Hepatocyte (in vitro differentiated cells): ENCODE results near the gene ST8SIA6. TPM values are rescaled to one million over a fixed set of nuclear protein-coding genes. Genes with fewer than 3 reads are reported as not detected.

Source experiments
- DNase-seq: peaks from one replicate; pipeline ENCODE4 v3.0.0-alpha.2; 2016; ENCODE audit warnings: low spot score
- H2AFZ ChIP-seq: fragments of 200-600 bp; sonication (generic); 2 replicates; pipeline ENCODE4 v1.6.0; 2016; ENCODE audit warnings: antibody characterized with exemption, mild to moderate bottlenecking
- H3K27ac ChIP-seq: fragments of 200-600 bp; sonication (generic); 2 replicates; pipeline ENCODE4 v1.5.1; 2016; ENCODE audit warnings: mild to moderate bottlenecking
- H3K27me3 ChIP-seq: fragments of 200-600 bp; sonication (generic); 2 replicates; pipeline ENCODE4 v1.6.1; 2016
- H3K36me3 ChIP-seq: fragments of 200-600 bp; sonication (generic); replicated peaks from 2 replicates; pipeline ENCODE4 v1.5.1; 2016; ENCODE audit warnings: low read depth; ENCODE audit not compliant: insufficient read depth
- H3K4me1 ChIP-seq: fragments of 200-600 bp; sonication (generic); 2 replicates; pipeline ENCODE4 v1.5.1; 2016; ENCODE audit warnings: mild to moderate bottlenecking, moderate library complexity; ENCODE audit not compliant: insufficient read depth
- H3K4me2 ChIP-seq: fragments of 200-600 bp; sonication (generic); 2 replicates; pipeline ENCODE4 v1.6.0; 2016
- H3K4me3 ChIP-seq: fragments of 200-600 bp; sonication (generic); 2 replicates; pipeline ENCODE4 v1.5.1; 2016; ENCODE audit warnings: mild to moderate bottlenecking
- H3K79me2 ChIP-seq: fragments of 200-600 bp; sonication (generic); 2 replicates; pipeline ENCODE4 v1.6.0; 2017; ENCODE audit warnings: mild to moderate bottlenecking
- H3K9me2 ChIP-seq: fragments of 200-600 bp; sonication (generic); replicated peaks from 2 replicates; pipeline ENCODE4 v1.6.0; 2017; ENCODE audit warnings: mild to moderate bottlenecking; ENCODE audit not compliant: insufficient read depth
- H3K9me3 ChIP-seq: fragments of 200-600 bp; sonication (generic); 2 replicates; pipeline ENCODE4 v1.5.1; 2016; ENCODE audit warnings: low read depth, mild to moderate bottlenecking
- H4K20me1 ChIP-seq: fragments of 200-600 bp; sonication (generic); 2 replicates; pipeline ENCODE4 v1.6.0; 2016; ENCODE audit warnings: mild to moderate bottlenecking; ENCODE audit not compliant: insufficient read depth, poor library complexity, severe bottlenecking
- CTCF ChIP-seq: fragments of 200-600 bp; sonication (generic); IDR thresholded peaks from 2 replicates; pipeline ENCODE4 v1.5.1; 2016; ENCODE audit warnings: antibody characterized with exemption, mild to moderate bottlenecking; ENCODE audit not compliant: poor library complexity
- EZH2 ChIP-seq: fragments of 200-600 bp; sonication (generic); IDR thresholded peaks from 2 replicates; pipeline ENCODE4 v1.6.1; 2016; ENCODE audit warnings: antibody characterized with exemption, mild to moderate bottlenecking, borderline replicate concordance
- EZH2phosphoT487 ChIP-seq: fragments of 200-600 bp; sonication (generic); IDR thresholded peaks from one replicate; pipeline ENCODE4 v1.6.1; 2018; ENCODE audit warnings: antibody characterized with exemption, mild to moderate bottlenecking, low read depth, moderate library complexity; ENCODE audit not compliant: unreplicated experiment, severe bottlenecking
- WGBS: methylation state at CpG from one replicate; pipeline ENCODE4 v1.1.6; 2016; ENCODE audit warnings: low lambda C conversion rate; ENCODE audit errors: missing lambda C conversion rate; 5-methylcytosine and 5-hydroxymethylcytosine counted together
- polyA plus RNA-seq: library from polyadenylated mRNA; unstranded; fragments of >200 nt; fragmentation: Nextera tagmentation; extraction: Ambion mirVana; gene quantifications from 2 replicates; pipeline ENCODE4 v1.2.1, GENCODE V29; 2016
- total RNA-seq: library from RNA; depleted of rRNA; stranded (reverse); fragments of >200 nt; gene quantifications from 2 replicates; pipeline ENCODE4 v1.2.3, GENCODE V29; 2014

Gene ST8SIA6
- total and polyA plus RNA-seq, 2 experiments from 2014 or later = 0.10 TPM; not detected in 1

DNA sequence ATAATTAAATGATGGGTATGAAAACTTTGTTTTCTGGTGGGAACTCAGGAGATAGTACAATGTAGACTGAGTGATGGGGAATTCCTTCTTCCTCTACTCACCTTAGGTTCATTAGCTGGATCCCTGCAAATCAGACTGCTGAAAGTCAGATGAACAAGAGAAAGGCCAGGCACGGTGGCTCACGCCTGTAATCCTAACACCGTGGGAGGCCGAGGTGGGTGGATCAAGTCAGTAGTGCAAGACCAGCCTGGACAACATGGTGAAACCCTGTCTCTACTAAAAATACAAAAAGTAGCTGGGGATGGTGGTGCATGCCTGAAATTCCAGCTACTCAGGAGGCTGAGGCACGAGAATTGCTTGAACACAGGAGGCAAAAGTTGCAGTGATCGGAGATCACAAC lies 28.7 kb upstream of the ST8SIA6 start:
- 89% methylated on average over 6 of the region's 6 CpGs for WGBS

DNA sequence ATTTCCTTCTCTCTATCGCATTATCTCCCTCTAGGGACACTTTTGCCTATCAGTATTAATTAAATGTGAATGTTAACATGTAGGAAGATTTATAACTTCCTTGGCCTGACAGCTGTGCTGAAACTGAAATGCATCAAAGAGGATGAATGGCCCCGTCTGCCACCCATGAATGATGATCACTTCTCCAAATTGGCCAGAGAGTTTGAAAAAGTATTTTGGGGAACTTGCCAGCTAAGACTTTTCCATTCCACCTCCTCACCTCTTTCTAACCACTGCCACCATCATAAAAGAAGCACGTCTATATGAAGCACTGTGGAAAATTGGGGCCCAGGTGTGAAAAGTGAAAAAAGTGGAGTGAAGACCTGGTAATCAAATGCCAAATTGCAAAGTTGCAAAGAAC lies 25.4 kb upstream of the ST8SIA6 start:
- Histone ChIP-seq H3K4me1 (no peaks in the 10 kb centered on the region), H3K4me3 (no peak overlapping the region), H4K20me1 (no peaks in the 10 kb centered on the region), H3K36me3 (no peaks in the 10 kb centered on the region), H3K9me3 (no peaks in the 10 kb centered on the region), H3K4me2 (no peak overlapping the region), H2AFZ (no peak overlapping the region), H3K27me3 (no peaks in the 10 kb centered on the region), H3K79me2 (no peaks in the 10 kb centered on the region), H3K27ac (no peak overlapping the region), H3K9me2 (no peaks in the 10 kb centered on the region)
- no peak for DNase-seq
- no peak for TF ChIP-seq EZH2
- TF ChIP-seq CTCF = no peak
- no peak for TF ChIP-seq EZH2phosphoT487
- 80% methylated on average over 3 of the region's 3 CpGs for WGBS

More for the DNA sequence above, 28.7 kb upstream of the ST8SIA6 start:
- Histone ChIP-seq H3K9me2 (no peaks in the 10 kb centered on the region), H3K9me3 (no peaks in the 10 kb centered on the region), H3K27ac (no peak overlapping the region), H2AFZ (no peak overlapping the region), H4K20me1 (no peaks in the 10 kb centered on the region), H3K36me3 (no peaks in the 10 kb centered on the region), H3K4me3 (no peak overlapping the region), H3K4me1 (no peaks in the 10 kb centered on the region), H3K27me3 (no peaks in the 10 kb centered on the region), H3K4me2 (no peak overlapping the region), H3K79me2 (no peaks in the 10 kb centered on the region)
- DNase-seq = no peak
- no peak for TF ChIP-seq CTCF
- no peak for TF ChIP-seq EZH2phosphoT487
- TF ChIP-seq EZH2 = no peak

DNA sequence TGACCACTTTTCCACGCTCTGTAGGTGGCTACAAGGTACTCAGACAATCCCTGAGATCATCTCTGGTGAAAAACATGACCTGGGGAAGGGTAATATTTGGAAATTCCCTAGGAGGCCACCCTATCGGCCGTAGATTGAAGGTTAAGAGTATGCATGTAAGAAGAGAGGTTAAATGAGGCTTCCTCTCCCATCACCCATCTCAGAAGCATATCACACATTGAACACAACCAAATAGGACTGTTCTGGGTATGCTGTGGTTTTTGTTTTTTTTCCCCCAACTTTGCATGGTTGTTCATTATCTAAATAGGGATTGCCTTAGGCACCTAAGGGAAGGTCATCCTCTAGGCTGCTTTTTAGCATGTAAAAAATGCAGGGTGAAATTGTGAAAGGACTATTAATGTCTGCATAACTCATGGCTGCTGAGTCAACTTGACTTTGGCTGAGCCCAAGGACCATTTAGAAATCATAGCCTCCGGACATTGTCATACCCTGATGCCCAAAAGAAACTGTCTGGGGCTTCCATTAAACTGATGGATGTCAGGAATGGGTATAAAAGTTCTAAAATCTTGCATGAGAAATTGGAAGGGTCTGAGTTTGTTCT lies 24.7 kb upstream of the ST8SIA6 start:
- H3K27ac ChIP-seq = no peak overlapping the region
- 87% methylated on average over 4 of the region's 4 CpGs for WGBS
- H3K4me2 ChIP-seq = no peak overlapping the region
- no peaks in the 10 kb centered on the region for H3K4me1 ChIP-seq
- H3K79me2 ChIP-seq = no peaks in the 10 kb centered on the region
- no peak for TF ChIP-seq EZH2
- TF ChIP-seq CTCF = no peak
- TF ChIP-seq EZH2phosphoT487 = no peak
- H2AFZ ChIP-seq = no peak overlapping the region
- H3K9me2 ChIP-seq = no peaks in the 10 kb centered on the region
- H3K9me3 ChIP-seq = no peaks in the 10 kb centered on the region
- no peaks in the 10 kb centered on the region for H3K27me3 ChIP-seq
- no peak for DNase-seq
- no peaks in the 10 kb centered on the region for H4K20me1 ChIP-seq
- H3K4me3 ChIP-seq = no peak overlapping the region
- H3K36me3 ChIP-seq = no peaks in the 10 kb centered on the region

- TF ChIP-seq EZH2phosphoT487 (no peak), CTCF (no peak), EZH2 (no peak)
- Histone ChIP-seq H4K20me1 (no peaks in the 10 kb centered on the region), H3K4me1 (no peaks in the 10 kb centered on the region), H2AFZ (no peak overlapping the region), H3K9me2 (no peaks in the 10 kb centered on the region), H3K27me3 (no peaks in the 10 kb centered on the region), H3K4me2 (no peak overlapping the region), H3K4me3 (no peak overlapping the region), H3K79me2 (no peaks in the 10 kb centered on the region), H3K27ac (no peak overlapping the region), H3K36me3 (no peaks in the 10 kb centered on the region), H3K9me3 (no peaks in the 10 kb centered on the region)
- no peak for DNase-seq
- WGBS = 94% methylated on average over 1 of the region's 1 CpG
These were observed 21.7 kb upstream of the ST8SIA6 start for GRCh38 chr10:17476073-17476472.
